HCT116 (cell line): ENCODE measurements around the gene ZNF438. TPM values are rescaled to one million over a fixed set of nuclear protein-coding genes. Genes with fewer than 3 reads are reported as not detected.

Experiments used
- ATAC-seq: fragments of 200-7000 bp; cut with Tn5 transposase; 2 replicates; pipeline ENCODE4 v1.9.1; 2020; ENCODE audit warnings: mild to moderate bottlenecking, moderate library complexity
- BruUV-seq: library from RNA; stranded (reverse); fragments of 400-500 nt; replicated peaks from 2 replicates; lab custom pipeline; 2021; lab: Mats Ljungman, UMichigan
- CTCF ChIA-PET: fragments of 300-600 bp; sonication (Branson Sonifier 250); formaldehyde crosslinking; loops from one replicate; lab custom pipeline; 2021; ENCODE audit warnings: antibody characterized with exemption; lab: Charles Lee
- POLR2A ChIA-PET: fragments of 300-600, 350-600 bp; sonication (Branson Sonifier 250); formaldehyde crosslinking; loops from one replicate; lab custom pipeline; 2021; ENCODE audit warnings: antibody characterized with exemption; lab: Charles Lee
- RAD21 ChIA-PET, 2 experiments: fragments of 300-600 bp; sonication (Branson Sonifier 250); formaldehyde crosslinking; loops; one replicate each; lab custom pipeline; 2023; ENCODE audit warnings: low total read pairs in 2 of 2; ENCODE audit not compliant: uncharacterized antibody in 2 of 2, unreplicated experiment in 2 of 2, low non-redundant PET in 1 of 2; lab: Charles Lee
- DNase-seq: peaks from one replicate; pipeline ENCODE4 v3.0.0-alpha.2; 2010; ENCODE audit warnings: low read depth, low spot score
- H2AFZ ChIP-seq: fragments of 200-600 bp; shearing (Covaris generic), sonication (generic); 2 replicates; pipeline ENCODE4 v1.6.1; 2017; ENCODE audit warnings: low read depth, mixed run types, mixed read lengths, antibody characterized with exemption, low read length; ENCODE audit not compliant: poor library complexity, severe bottlenecking
- H3K27ac ChIP-seq: 2 replicates; pipeline ENCODE4 v1.5.1; 2012; ENCODE audit warnings: low read depth, low read length
- H3K27me3 ChIP-seq: fragments of 200-600 bp; sonication (generic); 2 replicates; pipeline ENCODE4 v1.6.1; 2016; ENCODE audit warnings: mixed run types, low read length, mixed read lengths; ENCODE audit not compliant: insufficient read depth
- H3K36me3 ChIP-seq, 2 experiments: fragments of 200-500 bp in 1 of 2; fragments of 200-600 bp in 1 of 2; sonication (Bioruptor generic) in 1 of 2; sonication (generic) in 1 of 2; 2 replicates each; pipeline versions ENCODE4 v1.5.1 to v1.6.1; 2014 to 2016; ENCODE audit warnings: low read length in 2 of 2, inconsistent platforms in 1 of 2, mixed read lengths in 1 of 2, mixed run types in 1 of 2; ENCODE audit not compliant: insufficient read depth in 2 of 2, control insufficient read depth in 1 of 2
- H3K4me1 ChIP-seq, 2 experiments: fragments of 200-600 bp in 1 of 2; sonication (generic) in 1 of 2; 2 replicates each; pipeline versions ENCODE4 v1.5.1 to v1.6.1; 2012 to 2017; ENCODE audit warnings: low read length in 2 of 2, inconsistent platforms in 1 of 2, mild to moderate bottlenecking in 1 of 2, mixed read lengths in 1 of 2, mixed run types in 1 of 2, moderate library complexity in 1 of 2; ENCODE audit not compliant: insufficient read depth in 2 of 2, control insufficient read depth in 1 of 2
- H3K4me2 ChIP-seq: fragments of 200-600 bp; sonication (generic); 2 replicates; pipeline ENCODE4 v1.6.1; 2017; ENCODE audit warnings: mixed run types, low read length, mixed read lengths
- H3K4me3 ChIP-seq, 2 experiments: fragments of 200-600 bp in 1 of 2; sonication (generic) in 1 of 2; replicated peaks in 1 of 2; 2 replicates each; pipeline ENCODE4 v1.5.1; 2011 to 2016; ENCODE audit warnings: low read length in 2 of 2, control low read depth in 1 of 2, low read depth in 1 of 2, mild to moderate bottlenecking in 1 of 2, mixed read lengths in 1 of 2, mixed run types in 1 of 2
- H3K79me2 ChIP-seq: fragments of 200-600 bp; sonication (generic); 2 replicates; pipeline ENCODE4 v1.6.1; 2017; ENCODE audit warnings: mild to moderate bottlenecking, mixed run types, low read length, moderate library complexity, mixed read lengths; ENCODE audit not compliant: insufficient read depth
- H3K9ac ChIP-seq: fragments of 200-600 bp; sonication (generic); 2 replicates; pipeline ENCODE4 v1.6.1; 2016; ENCODE audit warnings: low read length, mixed read lengths
- H3K9me2 ChIP-seq: fragments of 200-600 bp; sonication (generic), shearing (Covaris generic); 2 replicates; pipeline ENCODE4 v1.6.1; 2017; ENCODE audit warnings: mixed run types, mild to moderate bottlenecking, moderate library complexity; ENCODE audit not compliant: insufficient read depth
- H3K9me3 ChIP-seq, 2 experiments: fragments of 200-500 bp in 1 of 2; fragments of 200-600 bp in 1 of 2; sonication (Bioruptor generic) in 1 of 2; sonication (generic) in 1 of 2; 2 replicates each; pipeline ENCODE4 v1.6.1; 2014 to 2017; ENCODE audit warnings: low read length in 2 of 2, mixed read lengths in 2 of 2, inconsistent platforms in 1 of 2, low read depth in 1 of 2, mild to moderate bottlenecking in 1 of 2, mixed run types in 1 of 2, moderate library complexity in 1 of 2; ENCODE audit not compliant: control insufficient read depth in 1 of 2, insufficient read depth in 1 of 2
- H4K20me1 ChIP-seq: fragments of 200-600 bp; sonication (generic), shearing (Covaris generic); 2 replicates; pipeline ENCODE4 v1.6.1; 2017; ENCODE audit warnings: mixed run types, mild to moderate bottlenecking, moderate library complexity; ENCODE audit not compliant: insufficient read depth
- ATF3 ChIP-seq: IDR thresholded peaks from 2 replicates; pipeline ENCODE4 v1.6.1; 2012
- CBX3 ChIP-seq: IDR thresholded peaks from 2 replicates; pipeline ENCODE4 v1.6.1; 2012; ENCODE audit warnings: low read depth
- EGR1 ChIP-seq: IDR thresholded peaks from 2 replicates; pipeline ENCODE4 v1.6.1; 2012; ENCODE audit warnings: low read depth
- EZH2 ChIP-seq: fragments of 200-600 bp; sonication (generic); IDR thresholded peaks from 2 replicates; pipeline ENCODE4 v1.6.1; 2017; ENCODE audit warnings: antibody characterized with exemption, mixed run types
- EZH2phosphoT487 ChIP-seq: fragments of 200-600 bp; IDR thresholded peaks from 2 replicates; pipeline ENCODE4 v1.6.1; 2018; ENCODE audit warnings: antibody characterized with exemption, borderline replicate concordance
- JUND ChIP-seq: IDR thresholded peaks from 2 replicates; pipeline ENCODE4 v1.6.1; 2012
- REST ChIP-seq: IDR thresholded peaks from 2 replicates; pipeline ENCODE4 v1.6.1; 2012; ENCODE audit warnings: low read depth
- SIN3A ChIP-seq: IDR thresholded peaks from 2 replicates; pipeline ENCODE4 v1.6.1; 2012; ENCODE audit warnings: low read depth
- TCF7L2 ChIP-seq: IDR thresholded peaks from 2 replicates; pipeline ENCODE4 v1.7.0; 2011; ENCODE audit warnings: borderline replicate concordance, inconsistent platforms; ENCODE audit not compliant: insufficient read depth, insufficient read length; ENCODE audit errors: extremely low read depth
- YY1 ChIP-seq: IDR thresholded peaks from 2 replicates; pipeline ENCODE4 v1.6.1; 2011; ENCODE audit warnings: low read length, low read depth, moderate library complexity, mild to moderate bottlenecking; ENCODE audit not compliant: insufficient replicate concordance; ENCODE audit errors: extremely low read depth
- ZFX ChIP-seq: fragments of 450-650 bp; IDR thresholded peaks from 2 replicates; pipeline ENCODE4 v1.6.1; 2017
- ZNF274 ChIP-seq: fragments of 200-500 bp; sonication (Bioruptor generic); IDR thresholded peaks from 2 replicates; pipeline ENCODE4 v1.6.1; 2014; ENCODE audit warnings: mild to moderate bottlenecking, low read depth, low read length, inconsistent platforms
- intact Hi-C: fragments of 100-400 bp; cut with micrococcal nuclease; formaldehyde crosslinking; loops from 2 replicates; pipeline ENCODE4 v1.10.0; 2022
- total RNA-seq: library from RNA; stranded (reverse); gene quantifications from one replicate; pipeline ENCODE4 v1.2.1, GENCODE V29; 2021; ENCODE audit not compliant: unreplicated experiment

ZNF438 gene
- total RNA-seq, 1 experiment from 2014 or later = 3.3 TPM

GRCh38 chr10:30917789-30918188, 113.9 kb downstream of the ZNF438 start:
- Histone ChIP-seq H3K9me3 (no peaks in the 10 kb centered on the region), H3K27ac (no peak overlapping the region), H3K9ac (no peak overlapping the region), H3K4me3 (no peak overlapping the region), H3K27me3 (no peaks in the 10 kb centered on the region), H3K4me2 (no peak overlapping the region), H3K4me1 (no peaks in the 10 kb centered on the region), H3K9me2 (no peaks in the 10 kb centered on the region; the same call in 1 of the 2 replicates), H2AFZ (no peak overlapping the region), H4K20me1 (no peaks in the 10 kb centered on the region), H3K79me2 (no peaks in the 10 kb centered on the region), H3K36me3 (no peaks in the 10 kb centered on the region)
- no peak for DNase-seq
- ChIA-PET POLR2A (no interaction called here), RAD21 (no interaction called here), CTCF (no interaction called here)
- no peak for ATAC-seq
- intact Hi-C loops = no loop called here
- TF ChIP-seq ATF3 (no peak), YY1 (no peak), EGR1 (no peak), EZH2 (no peak), TCF7L2 (no peak), SIN3A (no peak), JUND (no peak), REST (no peak), CBX3 (no peak), ZFX (no peak), ZNF274 (no peak), EZH2phosphoT487 (no peak)
- BruUV-seq = no TSS peak
